ENCODE data around the gene EPHB1. TPM values are rescaled to one million over a fixed set of nuclear protein-coding genes. Genes with fewer than 3 reads are reported as not detected.

The EPHB1 gene
- total and polyA plus RNA-seq, 4 donors: 0.23 to 1.7 (median 0.52) TPM

DNA sequence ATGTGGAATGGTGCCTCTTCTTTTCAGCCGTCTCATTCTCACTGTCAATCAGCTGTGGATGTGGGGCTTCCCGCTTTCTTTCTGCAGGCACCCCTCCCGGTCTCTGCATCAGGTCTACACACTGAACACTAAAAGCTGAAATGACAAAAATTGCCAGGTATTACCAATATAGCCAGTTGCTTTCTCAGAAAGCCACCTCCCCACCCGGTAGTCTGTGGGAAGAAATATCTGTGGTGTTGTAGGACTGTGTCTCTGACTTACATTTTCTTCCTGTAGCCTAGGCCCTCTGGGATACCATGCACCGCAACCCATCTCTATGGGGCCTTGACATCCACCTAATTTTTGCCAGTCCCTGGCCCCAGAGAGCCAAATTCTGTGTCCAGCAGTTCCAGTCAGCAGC is 19.2 kb upstream of the EPHB1 start (continued):
- TF ChIP-seq, protein P1, sequence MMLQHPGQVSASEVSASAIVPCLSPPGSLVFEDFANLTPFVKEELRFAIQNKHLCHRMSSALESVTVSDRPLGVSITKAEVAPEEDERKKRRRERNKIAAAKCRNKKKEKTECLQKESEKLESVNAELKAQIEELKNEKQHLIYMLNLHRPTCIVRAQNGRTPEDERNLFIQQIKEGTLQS (IDR thresholded peaks at IDR 0.05): no peak
- no peak for TF ChIP-seq FOXA2 (IDR thresholded peaks at IDR 0.05)
- no peak for TF ChIP-seq RXRA (IDR thresholded peaks at IDR 0.05)
- TF ChIP-seq GABPA (IDR thresholded peaks at IDR 0.05 in 1 of 2, conservative IDR thresholded peaks at IDR 0.05 in 1 of 2): no peak

DNA sequence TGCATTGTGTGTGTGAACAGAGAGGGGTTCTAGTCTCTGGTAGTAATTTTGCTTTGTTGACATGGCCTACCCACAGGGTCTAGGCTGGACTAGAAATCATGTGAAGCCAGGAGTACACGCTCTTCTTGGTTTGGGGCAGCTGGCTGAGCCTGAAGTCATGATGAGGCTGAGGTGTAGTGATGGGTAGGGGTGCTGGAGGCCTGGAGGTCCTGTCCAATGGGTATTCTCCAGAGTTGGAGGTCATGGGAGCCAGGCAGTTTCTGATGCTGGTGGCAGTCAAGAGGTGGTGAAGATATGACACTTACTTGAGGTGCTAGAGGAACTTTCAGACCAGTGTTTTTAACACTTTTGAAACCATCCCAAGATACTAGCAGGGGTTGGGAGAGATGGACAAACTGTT is 18.5 kb upstream of the EPHB1 start:
- no peaks in the 10 kb centered on the region for H3K9me3 ChIP-seq (ENCODE audit: control insufficient read depth in 4 of 4, low read length in 3 of 4)

DNA sequence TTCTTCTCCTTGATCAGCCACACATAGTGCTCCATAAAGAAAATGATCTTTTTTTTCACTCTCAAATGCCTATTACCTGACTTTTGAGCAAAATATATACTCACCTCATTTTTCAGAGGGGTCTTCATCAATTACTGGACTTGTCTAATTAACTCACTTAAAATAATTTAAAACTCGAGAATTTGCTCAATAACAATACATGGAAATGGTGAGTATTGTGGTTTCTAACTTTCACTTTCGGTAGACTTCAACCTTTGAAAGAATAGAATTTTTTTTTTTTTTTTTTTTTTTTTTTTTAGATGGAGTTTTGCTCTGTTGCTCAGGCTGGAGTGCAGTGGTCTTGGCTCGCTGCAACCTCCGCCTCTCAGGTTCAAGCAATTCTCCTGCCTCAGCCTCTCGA is 17.7 kb upstream of the EPHB1 start:
- Histone ChIP-seq H3K27me3 (ENCODE audit: control insufficient read depth in 4 of 4, insufficient read depth in 4 of 4, low read length in 3 of 4) (no peaks in the 10 kb centered on the region), H3K36me3 (ENCODE audit: control insufficient read depth in 4 of 4, insufficient read depth in 3 of 4, low read depth in 1 of 4, low read length in 3 of 4) (no peaks in the 10 kb centered on the region), H3K27ac (ENCODE audit: low read depth in 1 of 2, low read length in 2 of 2) (no peak overlapping the region), H3K4me3 (ENCODE audit: low read depth in 1 of 3, low read length in 3 of 3) (no peak overlapping the region), H3K4me1 (ENCODE audit: control insufficient read depth in 4 of 4, insufficient read depth in 4 of 4, low read length in 3 of 4) (no peaks in the 10 kb centered on the region), H3K9ac (ENCODE audit: low read depth in 1 of 2, low read length in 2 of 2) (no peak overlapping the region), H3K9me3 (ENCODE audit: control insufficient read depth in 4 of 4, low read length in 3 of 4) (no peaks in the 10 kb centered on the region)
- 83% methylated on average over 5 of the region's 5 CpGs for WGBS
- DNase-seq (ENCODE audit: low spot score): no peak
- TF ChIP-seq NR2F2 (IDR thresholded peaks at IDR 0.05): no peak
- no peak for TF ChIP-seq HNF4G (IDR thresholded peaks at IDR 0.05)
- no peak for TF ChIP-seq TAF1 (conservative IDR thresholded peaks at IDR 0.05)
- no peak for TF ChIP-seq FOXA2 (IDR thresholded peaks at IDR 0.05)
- no peak for TF ChIP-seq EGR1 (IDR thresholded peaks at IDR 0.05; ENCODE audit: low read depth in 2 of 2)
- TF ChIP-seq, protein P2, sequence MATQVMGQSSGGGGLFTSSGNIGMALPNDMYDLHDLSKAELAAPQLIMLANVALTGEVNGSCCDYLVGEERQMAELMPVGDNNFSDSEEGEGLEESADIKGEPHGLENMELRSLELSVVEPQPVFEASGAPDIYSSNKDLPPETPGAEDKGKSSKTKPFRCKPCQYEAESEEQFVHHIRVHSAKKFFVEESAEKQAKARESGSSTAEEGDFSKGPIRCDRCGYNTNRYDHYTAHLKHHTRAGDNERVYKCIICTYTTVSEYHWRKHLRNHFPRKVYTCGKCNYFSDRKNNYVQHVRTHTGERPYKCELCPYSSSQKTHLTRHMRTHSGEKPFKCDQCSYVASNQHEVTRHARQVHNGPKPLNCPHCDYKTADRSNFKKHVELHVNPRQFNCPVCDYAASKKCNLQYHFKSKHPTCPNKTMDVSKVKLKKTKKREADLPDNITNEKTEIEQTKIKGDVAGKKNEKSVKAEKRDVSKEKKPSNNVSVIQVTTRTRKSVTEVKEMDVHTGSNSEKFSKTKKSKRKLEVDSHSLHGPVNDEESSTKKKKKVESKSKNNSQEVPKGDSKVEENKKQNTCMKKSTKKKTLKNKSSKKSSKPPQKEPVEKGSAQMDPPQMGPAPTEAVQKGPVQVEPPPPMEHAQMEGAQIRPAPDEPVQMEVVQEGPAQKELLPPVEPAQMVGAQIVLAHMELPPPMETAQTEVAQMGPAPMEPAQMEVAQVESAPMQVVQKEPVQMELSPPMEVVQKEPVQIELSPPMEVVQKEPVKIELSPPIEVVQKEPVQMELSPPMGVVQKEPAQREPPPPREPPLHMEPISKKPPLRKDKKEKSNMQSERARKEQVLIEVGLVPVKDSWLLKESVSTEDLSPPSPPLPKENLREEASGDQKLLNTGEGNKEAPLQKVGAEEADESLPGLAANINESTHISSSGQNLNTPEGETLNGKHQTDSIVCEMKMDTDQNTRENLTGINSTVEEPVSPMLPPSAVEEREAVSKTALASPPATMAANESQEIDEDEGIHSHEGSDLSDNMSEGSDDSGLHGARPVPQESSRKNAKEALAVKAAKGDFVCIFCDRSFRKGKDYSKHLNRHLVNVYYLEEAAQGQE (IDR thresholded peaks at IDR 0.05): no peak
- TF ChIP-seq, protein P3, sequence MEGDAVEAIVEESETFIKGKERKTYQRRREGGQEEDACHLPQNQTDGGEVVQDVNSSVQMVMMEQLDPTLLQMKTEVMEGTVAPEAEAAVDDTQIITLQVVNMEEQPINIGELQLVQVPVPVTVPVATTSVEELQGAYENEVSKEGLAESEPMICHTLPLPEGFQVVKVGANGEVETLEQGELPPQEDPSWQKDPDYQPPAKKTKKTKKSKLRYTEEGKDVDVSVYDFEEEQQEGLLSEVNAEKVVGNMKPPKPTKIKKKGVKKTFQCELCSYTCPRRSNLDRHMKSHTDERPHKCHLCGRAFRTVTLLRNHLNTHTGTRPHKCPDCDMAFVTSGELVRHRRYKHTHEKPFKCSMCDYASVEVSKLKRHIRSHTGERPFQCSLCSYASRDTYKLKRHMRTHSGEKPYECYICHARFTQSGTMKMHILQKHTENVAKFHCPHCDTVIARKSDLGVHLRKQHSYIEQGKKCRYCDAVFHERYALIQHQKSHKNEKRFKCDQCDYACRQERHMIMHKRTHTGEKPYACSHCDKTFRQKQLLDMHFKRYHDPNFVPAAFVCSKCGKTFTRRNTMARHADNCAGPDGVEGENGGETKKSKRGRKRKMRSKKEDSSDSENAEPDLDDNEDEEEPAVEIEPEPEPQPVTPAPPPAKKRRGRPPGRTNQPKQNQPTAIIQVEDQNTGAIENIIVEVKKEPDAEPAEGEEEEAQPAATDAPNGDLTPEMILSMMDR (IDR thresholded peaks at IDR 0.05; ENCODE audit: low read depth, low read length, missing input control): no peak
- TF ChIP-seq, protein P1 (IDR thresholded peaks at IDR 0.05): no peak
- no peak for TF ChIP-seq YY1 (IDR thresholded peaks at IDR 0.05)

More for the DNA sequence above, 18.5 kb upstream of the EPHB1 start:
- TF ChIP-seq NR2F2 (IDR thresholded peaks at IDR 0.05) (no peak), HNF4A (conservative IDR thresholded peaks at IDR 0.05) (no peak), EGR1 (IDR thresholded peaks at IDR 0.05; ENCODE audit: low read depth in 2 of 2) (no peak), RAD21 (IDR thresholded peaks at IDR 0.05) (no peak), YY1 (IDR thresholded peaks at IDR 0.05) (no peak), FOXA2 (IDR thresholded peaks at IDR 0.05) (no peak), GABPA (IDR thresholded peaks at IDR 0.05 in 1 of 2, conservative IDR thresholded peaks at IDR 0.05 in 1 of 2) (no peak), FOXA1 (IDR thresholded peaks at IDR 0.05) (no peak), HNF4G (IDR thresholded peaks at IDR 0.05) (no peak)
- TF ChIP-seq, protein P2 (IDR thresholded peaks at IDR 0.05): no peak
- TF ChIP-seq, protein P4, sequence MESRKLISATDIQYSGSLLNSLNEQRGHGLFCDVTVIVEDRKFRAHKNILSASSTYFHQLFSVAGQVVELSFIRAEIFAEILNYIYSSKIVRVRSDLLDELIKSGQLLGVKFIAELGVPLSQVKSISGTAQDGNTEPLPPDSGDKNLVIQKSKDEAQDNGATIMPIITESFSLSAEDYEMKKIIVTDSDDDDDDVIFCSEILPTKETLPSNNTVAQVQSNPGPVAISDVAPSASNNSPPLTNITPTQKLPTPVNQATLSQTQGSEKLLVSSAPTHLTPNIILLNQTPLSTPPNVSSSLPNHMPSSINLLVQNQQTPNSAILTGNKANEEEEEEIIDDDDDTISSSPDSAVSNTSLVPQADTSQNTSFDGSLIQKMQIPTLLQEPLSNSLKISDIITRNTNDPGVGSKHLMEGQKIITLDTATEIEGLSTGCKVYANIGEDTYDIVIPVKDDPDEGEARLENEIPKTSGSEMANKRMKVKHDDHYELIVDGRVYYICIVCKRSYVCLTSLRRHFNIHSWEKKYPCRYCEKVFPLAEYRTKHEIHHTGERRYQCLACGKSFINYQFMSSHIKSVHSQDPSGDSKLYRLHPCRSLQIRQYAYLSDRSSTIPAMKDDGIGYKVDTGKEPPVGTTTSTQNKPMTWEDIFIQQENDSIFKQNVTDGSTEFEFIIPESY (IDR thresholded peaks at IDR 0.05): no peak
- TF ChIP-seq, protein P5, sequence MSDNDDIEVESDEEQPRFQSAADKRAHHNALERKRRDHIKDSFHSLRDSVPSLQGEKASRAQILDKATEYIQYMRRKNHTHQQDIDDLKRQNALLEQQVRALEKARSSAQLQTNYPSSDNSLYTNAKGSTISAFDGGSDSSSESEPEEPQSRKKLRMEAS (IDR thresholded peaks at IDR 0.05): no peak
- no peaks in the 10 kb centered on the region for H3K36me3 ChIP-seq (ENCODE audit: control insufficient read depth in 4 of 4, insufficient read depth in 3 of 4, low read depth in 1 of 4, low read length in 3 of 4)
- DNase-seq (ENCODE audit: low spot score): no peak
- WGBS: 93% methylated on average over 1 of the region's 1 CpG
- H3K4me1 ChIP-seq (ENCODE audit: control insufficient read depth in 4 of 4, insufficient read depth in 4 of 4, low read length in 3 of 4): no peaks in the 10 kb centered on the region
- no peak overlapping the region for H3K4me3 ChIP-seq (ENCODE audit: low read depth in 1 of 3, low read length in 3 of 3)
- no peak overlapping the region for H3K27ac ChIP-seq (ENCODE audit: low read depth in 1 of 2, low read length in 2 of 2)
- no peak overlapping the region for H3K9ac ChIP-seq (ENCODE audit: low read depth in 1 of 2, low read length in 2 of 2)
- H3K27me3 ChIP-seq (ENCODE audit: control insufficient read depth in 4 of 4, insufficient read depth in 4 of 4, low read length in 3 of 4): no peaks in the 10 kb centered on the region
